Stimulated activated naive CD4-positive, alpha-beta T cell (primary cell): ENCODE results near the gene COPS8.

Experiments used
- DNase-seq, 6 experiments: peaks; one replicate each; lab custom pipeline; 2025; lab: John Stamatoyannopoulos, UW

The COPS8 gene

GRCh38 chr2:237101118-237101979 is 15.7 kb downstream of the COPS8 start:
- DNase-seq: no peak

DNA sequence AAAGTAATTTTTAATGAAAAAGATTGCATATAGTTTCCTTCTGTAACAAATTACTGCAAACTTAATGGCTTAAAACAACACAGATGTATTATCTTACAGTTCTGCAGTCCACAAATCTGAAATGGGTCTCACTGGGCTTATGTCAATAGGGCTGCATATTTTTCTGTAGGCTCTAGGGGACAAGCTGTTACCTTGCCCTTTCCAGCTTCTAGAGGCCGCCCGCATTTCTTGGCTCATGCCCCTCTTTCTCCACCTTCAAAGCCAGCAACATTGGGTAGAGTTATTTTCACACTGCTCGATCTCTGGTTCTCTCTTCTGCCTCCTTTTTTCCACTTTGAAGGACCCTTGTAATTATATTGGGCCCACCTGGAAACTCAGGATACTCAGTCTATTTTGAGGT is 16.7 kb downstream of the COPS8 start:
- DNase-seq: no peak

- no peak for DNase-seq
These were observed 23.8 kb downstream of the COPS8 start for GRCh38 chr2:237109421-237109934.

GRCh38 chr2:237113026-237113795 is 27.5 kb downstream of the COPS8 start:
- no peak for DNase-seq

- no peak for DNase-seq
These were observed 30.2 kb downstream of the COPS8 start for GRCh38 chr2:237115870-237116269.

DNA sequence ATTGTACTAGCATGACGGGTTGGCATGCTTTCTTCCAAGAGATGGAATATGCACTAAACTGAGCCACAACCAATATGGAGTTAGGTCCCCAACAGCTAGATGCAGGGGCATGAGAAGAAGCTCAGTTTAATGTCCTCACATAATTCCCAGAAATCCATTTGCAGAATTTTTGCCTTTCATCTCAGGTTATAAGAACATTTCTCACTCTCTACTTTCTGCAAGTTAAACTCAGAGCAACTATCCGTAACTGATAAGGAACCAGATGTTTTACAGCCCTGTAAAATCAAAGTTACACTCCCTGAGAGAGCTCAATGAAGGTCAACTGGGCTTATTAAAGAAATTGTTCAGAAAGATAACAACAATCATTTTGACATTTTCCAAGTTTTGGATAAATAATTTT is 30.7 kb downstream of the COPS8 start:
- DNase-seq: no peak

DNA sequence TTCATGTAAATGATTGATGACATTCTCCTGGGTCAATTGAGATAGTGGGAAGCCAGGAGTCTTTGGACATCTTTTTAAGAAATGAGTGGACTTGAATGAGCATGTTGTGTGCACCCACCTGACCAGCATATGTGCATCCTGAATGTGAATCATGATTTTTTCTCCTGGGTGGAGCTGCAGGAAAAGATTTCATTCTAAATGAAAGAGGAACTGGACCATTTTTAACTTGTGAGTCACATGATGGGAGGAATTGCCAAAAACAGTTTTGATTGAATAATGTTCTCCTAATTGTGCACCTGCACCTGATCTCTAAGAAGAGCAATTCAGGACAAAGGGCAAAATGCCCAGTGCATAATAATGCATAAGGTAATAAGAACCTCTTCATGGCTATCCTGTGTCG is 32.3 kb downstream of the COPS8 start:
- DNase-seq: no peak

DNA sequence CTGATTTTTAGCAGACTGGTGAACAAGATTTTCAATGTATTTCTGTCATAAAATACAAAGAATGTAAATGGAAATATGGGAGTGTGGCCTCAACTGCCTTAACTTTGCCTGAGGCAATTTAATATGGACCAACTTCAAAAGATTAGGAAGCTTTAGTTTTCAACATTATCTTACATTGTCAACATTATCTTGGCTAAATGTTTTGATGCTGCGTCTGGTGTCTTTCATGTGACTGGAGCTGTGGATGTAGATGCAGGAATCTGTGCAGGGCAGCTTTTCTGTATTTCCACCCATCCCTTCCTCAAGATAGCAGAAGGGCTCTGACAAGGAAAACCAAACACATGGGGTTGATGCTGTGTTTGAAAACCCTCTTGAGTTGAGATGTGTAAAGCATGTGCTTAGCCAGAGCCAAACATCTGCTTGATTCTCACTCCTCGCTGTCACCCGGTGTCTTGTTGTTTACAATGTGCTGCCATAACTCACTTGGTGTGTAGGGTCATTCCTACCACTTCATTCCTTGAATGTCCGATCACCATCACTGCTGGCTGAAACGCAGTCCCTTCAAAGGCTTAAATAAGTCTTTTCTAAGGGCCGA is 33.0 kb downstream of the COPS8 start:
- no peak for DNase-seq

DNA sequence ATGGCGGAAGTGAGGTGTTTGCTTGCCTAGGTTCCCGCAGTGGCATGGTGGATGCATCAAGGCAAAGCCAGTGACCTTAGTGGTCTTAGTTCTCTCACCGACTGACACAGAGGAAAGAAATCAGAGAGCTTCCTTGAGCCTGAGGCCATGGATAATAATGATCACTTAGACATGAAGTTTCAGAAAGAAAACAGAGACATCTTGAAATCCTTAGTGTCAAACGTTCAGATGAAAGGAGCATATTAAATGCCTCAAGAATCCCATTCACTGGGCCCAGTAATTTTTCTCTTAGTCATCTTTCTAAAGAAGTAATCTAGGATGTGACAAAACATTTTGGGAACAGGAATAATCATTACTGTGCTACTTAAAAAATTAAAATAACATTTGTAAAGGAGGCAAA is 35.2 kb downstream of the COPS8 start:
- DNase-seq: no peak

GRCh38 chr2:237121321-237121720 is 35.6 kb downstream of the COPS8 start:
- DNase-seq: no peak

DNA sequence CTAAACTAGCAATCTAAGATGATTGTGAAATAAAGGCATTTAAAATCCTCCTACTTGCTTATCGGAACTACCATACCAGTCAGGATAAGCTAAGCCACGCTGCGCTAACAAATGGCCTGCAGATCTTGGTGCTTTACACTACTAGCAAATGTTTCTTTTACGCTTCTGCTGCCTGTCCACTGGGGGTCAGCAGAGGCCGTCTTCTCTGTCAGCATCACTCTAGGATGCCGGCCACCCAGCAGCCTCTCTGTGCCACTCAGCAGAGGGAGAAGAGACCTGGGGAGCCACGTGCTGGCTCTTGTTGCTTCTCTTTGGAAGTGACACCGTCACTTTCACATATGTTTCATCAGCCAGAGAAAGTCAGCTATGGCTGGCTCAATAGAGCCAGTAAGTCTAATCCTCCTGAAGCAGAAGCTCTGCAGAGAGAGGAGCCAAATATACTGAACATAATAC is 36.6 kb downstream of the COPS8 start:
- DNase-seq: no peak

- DNase-seq: no peak
These were observed 39.1 kb downstream of the COPS8 start for GRCh38 chr2:237124820-237125219.

DNA sequence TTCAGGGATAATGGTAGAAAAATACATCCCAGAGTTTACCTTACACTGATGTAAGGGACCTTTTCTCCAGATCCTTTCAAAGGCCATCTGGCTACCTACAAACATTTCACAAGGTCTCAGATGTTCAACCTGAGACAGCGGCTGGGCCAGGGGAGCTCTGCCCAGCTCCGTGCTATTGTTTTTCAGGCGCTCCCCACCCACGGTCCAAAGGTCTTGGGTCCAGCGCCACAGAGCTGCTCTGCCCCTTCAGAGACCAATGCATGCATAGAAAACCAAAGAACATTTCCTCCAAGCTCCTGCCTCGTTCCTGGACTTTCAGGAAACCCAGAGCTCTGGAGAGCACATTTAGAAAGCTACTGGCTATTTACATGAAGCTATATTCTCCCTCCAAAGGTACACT is 40.3 kb downstream of the COPS8 start:
- DNase-seq: no peak

DNA sequence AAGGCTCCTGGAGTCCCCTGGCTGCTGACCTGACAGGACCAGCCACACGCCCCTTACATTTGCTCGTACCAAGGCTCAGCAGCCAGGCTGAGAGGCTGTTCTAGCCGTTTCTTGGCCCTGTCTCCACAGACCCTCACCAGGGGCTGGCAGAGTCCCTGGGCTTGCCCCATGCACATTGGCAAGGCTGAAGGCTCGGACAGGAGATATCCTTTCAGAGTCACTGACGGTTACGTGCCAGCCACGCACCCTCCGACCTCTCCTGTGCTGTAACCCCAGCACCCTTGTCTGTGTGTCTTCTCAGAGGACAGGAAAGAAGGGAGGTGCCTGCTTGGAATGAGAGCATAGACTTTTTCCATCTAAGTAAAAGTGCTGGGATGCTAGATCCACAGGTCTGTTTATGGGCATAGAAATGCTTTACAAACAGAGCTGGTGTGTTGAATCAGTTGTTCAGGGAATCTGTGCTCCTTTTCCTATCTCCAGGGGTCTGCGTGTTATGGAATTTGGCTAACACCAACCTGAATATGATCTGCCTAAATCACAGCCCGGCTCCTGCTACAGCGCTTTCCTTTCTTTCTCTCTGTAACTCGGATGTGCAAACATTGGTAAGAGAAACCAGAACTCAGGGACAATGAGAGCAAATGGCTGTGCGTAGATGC is 41.0 kb downstream of the COPS8 start:
- no peak for DNase-seq

- DNase-seq: no peak
These were observed 42.5 kb downstream of the COPS8 start for GRCh38 chr2:237128026-237128703.

DNA sequence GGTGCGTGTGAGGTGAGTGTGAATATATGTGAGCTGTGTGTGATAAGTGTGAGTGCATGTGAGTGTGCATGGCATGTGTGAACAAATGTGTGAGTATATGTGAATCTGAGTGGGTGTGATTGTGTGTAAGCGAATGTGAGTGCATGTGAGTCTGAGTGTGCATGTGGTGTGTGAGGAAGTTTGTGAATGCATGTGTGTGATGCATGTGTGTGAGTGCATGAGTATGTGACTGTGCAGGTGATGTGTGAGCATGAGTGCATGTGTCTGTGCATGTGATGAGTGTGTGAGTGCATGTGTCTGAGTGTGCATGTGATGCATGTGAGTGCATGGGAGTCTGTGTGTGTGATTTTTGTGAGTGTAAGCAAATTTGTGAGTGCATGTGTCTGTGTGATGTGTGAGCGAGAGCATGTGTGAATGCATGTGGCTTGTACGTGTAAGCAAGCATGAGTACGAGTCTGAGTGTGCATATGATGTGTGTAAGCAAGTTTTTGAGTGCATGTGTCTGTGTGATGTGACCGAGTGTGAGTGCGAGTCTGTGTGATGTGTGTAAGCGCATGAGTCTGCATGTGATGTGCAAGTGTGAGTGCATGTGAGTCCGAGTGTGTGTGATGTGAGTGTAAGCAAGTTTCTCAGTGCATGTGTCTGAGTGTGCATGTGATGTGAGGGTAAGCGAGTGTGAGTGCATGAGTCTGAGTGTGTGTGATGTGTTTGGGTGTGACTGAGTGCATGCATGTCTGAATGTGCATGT is 43.3 kb downstream of the COPS8 start:
- no peak for DNase-seq

DNA sequence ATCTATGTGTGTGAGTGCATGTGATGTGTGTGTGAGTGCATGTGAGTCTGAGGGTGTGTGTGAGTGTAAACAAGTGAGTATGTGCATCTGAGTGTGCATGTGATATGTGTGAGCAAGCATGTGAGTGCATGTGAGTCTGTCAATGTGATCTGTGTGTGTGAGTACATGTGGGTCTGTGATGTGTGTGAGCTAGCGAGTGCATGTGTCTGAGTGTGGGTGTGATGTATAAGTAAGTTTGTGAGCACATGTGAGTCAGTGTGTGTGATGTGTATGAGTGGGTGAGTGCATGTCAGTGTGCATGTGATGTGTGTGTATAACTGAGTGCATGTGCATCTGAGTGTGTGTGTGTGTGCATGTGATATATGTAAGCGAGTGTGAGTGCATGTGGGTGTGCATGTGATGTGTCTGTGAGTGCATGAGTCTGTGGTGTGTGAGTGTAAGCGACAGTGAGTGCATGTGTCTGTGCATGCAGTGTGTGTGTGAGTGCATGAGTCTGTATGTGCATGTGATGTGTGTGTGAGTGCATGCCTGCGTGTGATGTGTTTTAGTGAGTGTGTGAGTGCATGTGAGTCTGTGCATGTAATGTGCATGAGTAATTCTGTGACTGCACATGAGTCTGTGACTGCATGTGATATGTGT is 44.1 kb downstream of the COPS8 start:
- no peak for DNase-seq

DNA sequence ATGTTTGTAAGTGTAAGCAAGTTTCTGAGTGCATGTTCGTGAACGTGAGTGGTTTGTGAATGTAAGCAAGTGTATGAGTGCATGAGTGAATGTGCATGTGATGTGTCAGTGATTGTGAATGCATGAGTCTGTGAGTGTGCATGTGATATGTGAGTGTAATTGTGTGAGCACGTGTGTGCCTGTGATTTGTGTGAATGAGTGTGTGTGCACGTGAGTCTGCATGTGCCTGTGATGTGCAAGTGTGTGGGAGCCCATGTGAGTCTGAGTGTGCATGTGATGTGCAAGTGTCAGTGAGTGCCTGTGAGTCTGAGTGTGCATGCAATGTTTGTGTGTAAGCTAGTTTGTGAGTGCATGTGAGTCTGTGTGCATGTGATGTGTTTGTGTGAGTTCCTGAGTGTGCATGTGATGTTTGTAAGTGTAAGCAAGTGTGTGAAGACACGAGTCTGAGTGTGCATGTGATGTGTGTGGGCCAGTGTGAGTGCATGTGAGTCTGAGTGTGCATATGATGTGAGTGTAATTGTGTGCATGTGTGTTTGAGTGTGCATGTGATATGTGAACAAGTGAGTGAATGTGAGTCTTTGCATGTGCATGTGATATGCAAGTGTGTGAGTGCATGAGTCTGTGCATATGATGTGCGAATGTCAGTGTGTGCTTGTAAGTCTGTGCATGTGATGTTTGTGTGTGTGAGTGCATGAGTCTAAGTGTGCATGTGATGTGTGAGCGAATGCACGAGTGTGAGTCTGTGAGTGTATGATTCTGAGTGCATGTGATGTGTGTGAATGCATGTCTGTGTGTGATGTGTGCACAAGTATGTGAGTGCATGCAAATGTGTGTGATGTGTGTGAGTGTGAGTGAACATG is 45.1 kb downstream of the COPS8 start:
- no peak for DNase-seq
